Stimulated activated CD8-positive, alpha-beta memory T cell treated with anti-CD3 and anti-CD28 coated beads, Interleukin-7, amount 100 ng/mL, for 24 hours (primary cell): ENCODE data around the gene TMEM238.
A peak's percentile ranks its signal among the peaks of the same experiment; 100 is the strongest.
"Not testable (repeated sequence)": the region's sequence is repeated elsewhere in the genome, so short reads cannot be mapped to it uniquely, and the experiment has no call there.

Experiments used
- DNase-seq: peaks from one replicate; pipeline ENCODE4 v3.0.0-alpha.2; 2020; ENCODE audit warnings: low read depth

The TMEM238 gene

GRCh38 chr19:55384131-55384919, at the start of gene TMEM238:
TSS of gene TMEM238 (minus strand) at chr19:55384292. CDS start at chr19:55384259, 33 bp downstream.
- DNase-seq = no peak

- DNase-seq = no peak
Measured at GRCh38 chr19:55433292-55433691, 49.2 kb upstream of the TMEM238 start.

GRCh38 chr19:55432241-55432959, 48.3 kb upstream of the TMEM238 start:
- no peak for DNase-seq

- no peak for DNase-seq
Measured at GRCh38 chr19:55431183-55431582, 47.1 kb upstream of the TMEM238 start.

- no peak for DNase-seq
Measured at GRCh38 chr19:55426042-55426441, 42.0 kb upstream of the TMEM238 start.

- no peak for DNase-seq
Measured at GRCh38 chr19:55424518-55424917, 40.4 kb upstream of the TMEM238 start.

- no peak for DNase-seq
Measured at GRCh38 chr19:55423225-55424005, 39.3 kb upstream of the TMEM238 start.

GRCh38 chr19:55421281-55421680, 37.2 kb upstream of the TMEM238 start:
- DNase-seq = not testable (repeated sequence)

- DNase-seq = no peak
Measured at GRCh38 chr19:55419624-55420236, 35.6 kb upstream of the TMEM238 start.

GRCh38 chr19:55419103-55419502, 35.0 kb upstream of the TMEM238 start:
- DNase-seq = no peak

GRCh38 chr19:55418185-55418584, 34.1 kb upstream of the TMEM238 start:
- DNase-seq = no peak

- DNase-seq = no peak
Measured at GRCh38 chr19:55410168-55410567, 26.1 kb upstream of the TMEM238 start.

- not testable (repeated sequence) for DNase-seq
Measured at GRCh38 chr19:55409179-55409578, 25.1 kb upstream of the TMEM238 start.

GRCh38 chr19:55408533-55408872, 24.4 kb upstream of the TMEM238 start:
- no peak for DNase-seq

- peak; percentile 93 for DNase-seq
Measured at GRCh38 chr19:55407800-55408532, 23.9 kb upstream of the TMEM238 start.

GRCh38 chr19:55407550-55407799, 23.4 kb upstream of the TMEM238 start, which contains the start of gene UBE2S:
TSS of gene UBE2S (minus strand) at chr19:55407788. CDS start at chr19:55407589, 199 bp downstream.
- not testable (repeated sequence) for DNase-seq

- DNase-seq = no peak
Measured at GRCh38 chr19:55406826-55407549, 22.9 kb upstream of the TMEM238 start.

- DNase-seq = no peak
Measured at GRCh38 chr19:55406091-55406825, 22.2 kb upstream of the TMEM238 start.

- no peak for DNase-seq
Measured at GRCh38 chr19:55405638-55406037, 21.5 kb upstream of the TMEM238 start.

GRCh38 chr19:55402509-55402908, 18.4 kb upstream of the TMEM238 start:
- no peak for DNase-seq
